ENCODE data around the gene PROX2. TPM values are rescaled to one million over a fixed set of nuclear protein-coding genes. Genes with fewer than 3 reads are reported as not detected.

Gene PROX2
- polyA plus RNA-seq, 1 donor (not counting 4 experiments of a cell fraction or from before 2014, with no cell fraction given) = not detected

GRCh38 chr14:74890262-74890661 lies 14.3 kb upstream of the PROX2 start:
- H3K9me3 ChIP-seq (ENCODE audit: control insufficient read depth, low read depth, low read length) = no peaks in the 10 kb centered on the region
- no peaks in the 10 kb centered on the region for H3K9me1 ChIP-seq (ENCODE audit: control insufficient read depth, extremely low read depth, insufficient read depth, low read length)
- H3K4me1 ChIP-seq (ENCODE audit: control insufficient read depth, extremely low read depth, insufficient read depth, low read length) = peaks cover 36% of the 10 kb centered on the region
- DNase-seq (ENCODE audit: low read depth, low spot score) (no peak), FAIRE-seq (no peak)
- H3K9ac ChIP-seq (ENCODE audit: control insufficient read depth, extremely low read depth, insufficient read depth, low read length) = no peak overlapping the region
- dilution Hi-C loops (cut with MboI; ENCODE audit: extremely low pct_ligation_motif_present, low sequenced_read_pairs) = no loop called here
- no peak overlapping the region for H3K4me3 ChIP-seq (ENCODE audit: control insufficient read depth in 2 of 3, extremely low read depth in 1 of 3, insufficient read depth in 2 of 3, low read depth in 1 of 3, low read length in 3 of 3)
- no peak overlapping the region for H2AFZ ChIP-seq (ENCODE audit: control insufficient read depth, low read length)
- H3K27me3 ChIP-seq (ENCODE audit: control insufficient read depth, extremely low read depth, insufficient read depth, low read length) = no peaks in the 10 kb centered on the region
- TF ChIP-seq, protein P1, sequence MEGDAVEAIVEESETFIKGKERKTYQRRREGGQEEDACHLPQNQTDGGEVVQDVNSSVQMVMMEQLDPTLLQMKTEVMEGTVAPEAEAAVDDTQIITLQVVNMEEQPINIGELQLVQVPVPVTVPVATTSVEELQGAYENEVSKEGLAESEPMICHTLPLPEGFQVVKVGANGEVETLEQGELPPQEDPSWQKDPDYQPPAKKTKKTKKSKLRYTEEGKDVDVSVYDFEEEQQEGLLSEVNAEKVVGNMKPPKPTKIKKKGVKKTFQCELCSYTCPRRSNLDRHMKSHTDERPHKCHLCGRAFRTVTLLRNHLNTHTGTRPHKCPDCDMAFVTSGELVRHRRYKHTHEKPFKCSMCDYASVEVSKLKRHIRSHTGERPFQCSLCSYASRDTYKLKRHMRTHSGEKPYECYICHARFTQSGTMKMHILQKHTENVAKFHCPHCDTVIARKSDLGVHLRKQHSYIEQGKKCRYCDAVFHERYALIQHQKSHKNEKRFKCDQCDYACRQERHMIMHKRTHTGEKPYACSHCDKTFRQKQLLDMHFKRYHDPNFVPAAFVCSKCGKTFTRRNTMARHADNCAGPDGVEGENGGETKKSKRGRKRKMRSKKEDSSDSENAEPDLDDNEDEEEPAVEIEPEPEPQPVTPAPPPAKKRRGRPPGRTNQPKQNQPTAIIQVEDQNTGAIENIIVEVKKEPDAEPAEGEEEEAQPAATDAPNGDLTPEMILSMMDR (optimal IDR thresholded peaks at IDR 0.05 in 1 of 3, IDR thresholded peaks at IDR 0.05 in 1 of 3, conservative IDR thresholded peaks at IDR 0.05 in 1 of 3; ENCODE audit: extremely low read depth in 1 of 3, insufficient read depth in 2 of 3, low read length in 3 of 3) = no peak
- no peak for TF ChIP-seq EZH2 (IDR thresholded peaks at IDR 0.05; ENCODE audit: low read length)
- peaks cover 32 to 54% of the 10 kb centered on the region in 2 experiments for H3K36me3 ChIP-seq (ENCODE audit: control insufficient read depth in 2 of 2, extremely low read depth in 1 of 2, insufficient read depth in 2 of 2, low read length in 2 of 2)
- H3K4me2 ChIP-seq (ENCODE audit: control insufficient read depth, extremely low read depth, insufficient read depth, low read depth, low read length) = no peak overlapping the region
- H3K79me2 ChIP-seq (ENCODE audit: control insufficient read depth, insufficient read depth, low read length) = peaks cover 35% of the 10 kb centered on the region
- no peak overlapping the region for H3K27ac ChIP-seq (ENCODE audit: control insufficient read depth, insufficient read depth, low read length)
- H4K20me1 ChIP-seq (ENCODE audit: control insufficient read depth, extremely low read depth, insufficient read depth, low read length) = peaks cover 14% of the 10 kb centered on the region

DNA sequence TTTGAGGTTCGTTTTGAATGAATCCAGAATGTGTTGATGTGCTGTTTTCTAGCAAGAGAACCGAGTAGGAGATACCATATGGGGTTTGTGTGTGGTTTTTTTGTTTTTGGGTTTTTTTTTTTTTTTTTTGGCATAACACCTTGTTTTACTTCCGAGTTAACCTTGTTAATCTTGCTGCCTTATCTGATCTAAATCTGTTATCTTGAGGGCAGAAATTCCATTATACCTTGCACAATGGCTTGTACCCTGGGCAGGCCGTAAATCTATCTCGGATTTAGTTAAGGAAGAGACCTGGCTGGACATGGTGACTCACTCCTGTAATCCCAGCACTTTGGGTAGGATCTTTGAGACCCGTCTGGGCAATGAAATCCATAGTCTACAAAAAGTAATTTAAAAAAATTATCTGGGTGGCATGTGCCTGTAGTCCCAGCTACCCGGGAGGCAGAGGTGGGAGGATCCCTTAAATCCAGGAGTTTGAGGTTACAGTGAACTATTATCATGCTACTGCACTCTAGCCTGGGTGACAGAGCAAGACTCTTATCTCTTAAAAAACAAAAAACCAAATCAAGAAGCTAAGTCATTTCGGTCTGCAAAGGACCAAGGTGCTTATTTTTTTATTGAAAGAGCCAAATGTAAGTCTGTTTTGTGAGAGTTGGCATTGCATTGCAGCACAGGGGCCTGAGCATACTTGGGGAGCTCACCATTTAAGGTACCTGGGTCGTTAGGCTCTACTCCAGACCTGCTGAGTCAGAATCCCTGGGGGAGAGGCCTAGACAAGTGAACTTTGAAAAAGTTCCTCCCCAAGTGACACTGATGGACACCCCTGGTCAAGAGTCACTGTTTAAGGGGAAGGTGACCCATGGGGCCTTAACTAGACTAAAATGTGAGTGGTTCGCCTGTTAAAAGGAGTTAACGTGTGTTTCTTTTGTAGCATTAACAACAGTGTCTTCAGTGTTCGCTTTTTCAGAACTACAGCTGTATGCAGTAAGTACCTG lies 12.5 kb upstream of the PROX2 start:
- H3K9ac ChIP-seq (ENCODE audit: control insufficient read depth, extremely low read depth, insufficient read depth, low read length) = no peak overlapping the region
- H3K9me3 ChIP-seq (ENCODE audit: control insufficient read depth, low read depth, low read length) = no peaks in the 10 kb centered on the region
- no peaks in the 10 kb centered on the region for H3K27me3 ChIP-seq (ENCODE audit: control insufficient read depth, extremely low read depth, insufficient read depth, low read length)
- peaks cover 5% of the 10 kb centered on the region for H3K9me1 ChIP-seq (ENCODE audit: control insufficient read depth, extremely low read depth, insufficient read depth, low read length)
- peak overlapping the region; percentile 27 for H3K27ac ChIP-seq (ENCODE audit: control insufficient read depth, insufficient read depth, low read length)
- no peak overlapping the region for H2AFZ ChIP-seq (ENCODE audit: control insufficient read depth, low read length)
- peak overlapping the region; percentile 69 for H3K4me2 ChIP-seq (ENCODE audit: control insufficient read depth, extremely low read depth, insufficient read depth, low read depth, low read length)
- peak overlapping the region in 2 of 3 experiments; percentile 23 to 48 for H3K4me3 ChIP-seq (ENCODE audit: control insufficient read depth in 2 of 3, extremely low read depth in 1 of 3, insufficient read depth in 2 of 3, low read depth in 1 of 3, low read length in 3 of 3)
- DNase-seq (ENCODE audit: low read depth, low spot score) = no peak
- no peak for TF ChIP-seq EZH2 (IDR thresholded peaks at IDR 0.05; ENCODE audit: low read length)
- TF ChIP-seq, protein P1 (optimal IDR thresholded peaks at IDR 0.05 in 1 of 3, IDR thresholded peaks at IDR 0.05 in 1 of 3, conservative IDR thresholded peaks at IDR 0.05 in 1 of 3; ENCODE audit: extremely low read depth in 1 of 3, insufficient read depth in 2 of 3, low read length in 3 of 3) = no peak
- H4K20me1 ChIP-seq (ENCODE audit: control insufficient read depth, extremely low read depth, insufficient read depth, low read length) = peaks cover 24% of the 10 kb centered on the region
- dilution Hi-C loops (cut with MboI; ENCODE audit: extremely low pct_ligation_motif_present, low sequenced_read_pairs) = no loop called here
- peaks cover 23 to 50% of the 10 kb centered on the region in 2 experiments for H3K36me3 ChIP-seq (ENCODE audit: control insufficient read depth in 2 of 2, extremely low read depth in 1 of 2, insufficient read depth in 2 of 2, low read length in 2 of 2)
- peaks cover 50% of the 10 kb centered on the region for H3K4me1 ChIP-seq (ENCODE audit: control insufficient read depth, extremely low read depth, insufficient read depth, low read length)
- H3K79me2 ChIP-seq (ENCODE audit: control insufficient read depth, insufficient read depth, low read length) = peaks cover 53% of the 10 kb centered on the region
- FAIRE-seq = no peak
